ENCODE data around the gene WDR47. TPM values are rescaled to one million over a fixed set of nuclear protein-coding genes. Genes with fewer than 3 reads are reported as not detected.
A peak's percentile ranks its signal among the peaks of the same experiment; 100 is the strongest.

WDR47 gene
- total RNA-seq (1 to 10 TPM; 3.8 to 7.1 (median 4.4) TPM), polyA plus RNA-seq (1 to 10 TPM; 1.9 to 3.8 TPM)

DNA sequence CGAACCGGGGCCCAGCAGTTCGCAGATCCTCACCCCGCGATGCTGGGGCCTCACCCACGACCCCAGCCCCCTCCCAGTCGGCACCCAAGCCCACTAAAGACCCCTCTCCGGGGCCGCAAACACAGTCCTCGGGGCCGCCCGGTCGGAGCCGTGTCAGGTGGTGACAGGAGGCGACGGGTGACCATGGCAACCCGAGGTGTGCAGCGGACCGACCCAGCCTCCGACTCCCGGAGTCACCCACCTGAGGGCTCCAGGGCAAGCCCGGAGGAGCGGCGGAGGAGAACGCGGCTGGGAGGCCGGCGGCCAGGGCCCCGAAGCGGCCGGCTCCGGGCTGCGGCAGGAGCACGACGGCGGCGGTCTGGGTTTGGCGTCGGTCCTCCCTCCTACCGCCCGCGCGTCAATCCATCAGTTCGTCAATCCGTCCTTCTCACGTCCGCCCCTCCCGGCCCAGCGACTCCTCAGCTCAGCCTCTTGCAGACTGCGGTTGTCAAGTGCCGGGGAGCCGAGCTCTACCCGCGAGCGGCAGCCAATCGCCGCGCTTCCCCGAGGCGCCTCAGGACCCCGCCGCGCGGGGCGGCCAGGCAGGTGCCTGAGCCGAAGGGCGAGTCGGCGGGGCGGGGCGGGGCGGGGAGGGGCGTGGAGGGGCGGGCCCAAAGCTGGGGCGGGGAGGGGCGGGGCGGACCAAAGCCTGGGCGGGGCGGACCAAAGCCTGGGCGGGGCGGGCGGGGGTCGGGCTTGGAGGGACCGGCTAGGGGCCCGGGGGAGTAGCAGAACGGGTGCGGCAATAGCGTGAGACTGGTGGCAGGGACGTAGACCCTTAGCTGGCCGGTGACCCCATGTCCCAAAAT lies at the start of gene WDR47:
TSS of gene WDR47 (minus strand) at position 482 of the 848 bp plus-strand sequence. CDS start 18,590 bp downstream, outside the sequence.
- TF ChIP-seq, protein P1, sequence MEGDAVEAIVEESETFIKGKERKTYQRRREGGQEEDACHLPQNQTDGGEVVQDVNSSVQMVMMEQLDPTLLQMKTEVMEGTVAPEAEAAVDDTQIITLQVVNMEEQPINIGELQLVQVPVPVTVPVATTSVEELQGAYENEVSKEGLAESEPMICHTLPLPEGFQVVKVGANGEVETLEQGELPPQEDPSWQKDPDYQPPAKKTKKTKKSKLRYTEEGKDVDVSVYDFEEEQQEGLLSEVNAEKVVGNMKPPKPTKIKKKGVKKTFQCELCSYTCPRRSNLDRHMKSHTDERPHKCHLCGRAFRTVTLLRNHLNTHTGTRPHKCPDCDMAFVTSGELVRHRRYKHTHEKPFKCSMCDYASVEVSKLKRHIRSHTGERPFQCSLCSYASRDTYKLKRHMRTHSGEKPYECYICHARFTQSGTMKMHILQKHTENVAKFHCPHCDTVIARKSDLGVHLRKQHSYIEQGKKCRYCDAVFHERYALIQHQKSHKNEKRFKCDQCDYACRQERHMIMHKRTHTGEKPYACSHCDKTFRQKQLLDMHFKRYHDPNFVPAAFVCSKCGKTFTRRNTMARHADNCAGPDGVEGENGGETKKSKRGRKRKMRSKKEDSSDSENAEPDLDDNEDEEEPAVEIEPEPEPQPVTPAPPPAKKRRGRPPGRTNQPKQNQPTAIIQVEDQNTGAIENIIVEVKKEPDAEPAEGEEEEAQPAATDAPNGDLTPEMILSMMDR (IDR thresholded peaks at IDR 0.05): no peak
- no peaks in the 10 kb centered on the region for H3K9me3 ChIP-seq
- H3K27ac ChIP-seq: peak within 1 kb of the TSS; percentile 53 to 70 (median 66)
- H3K27me3 ChIP-seq: no peaks in the 10 kb centered on the region
- intact Hi-C loops (cut with DNase I): no loop called here
- WGBS, 2 donors: 0 to 2% methylated on average over 55 to 86 of the region's 90 CpGs
- peak; percentile 92 to 98 (median 95) for DNase-seq
- H3K36me3 ChIP-seq: no peaks in the 10 kb centered on the region
- H3K4me3 ChIP-seq: peak within 1 kb of the TSS; percentile 85 to 100 (median 97)
- peaks cover 0 to 7% (median 4%) of the 10 kb centered on the region in 3 donors for H3K4me1 ChIP-seq
- peak; percentile 97 to 99 (median 98) for ATAC-seq
- no peak for FAIRE-seq

DNA sequence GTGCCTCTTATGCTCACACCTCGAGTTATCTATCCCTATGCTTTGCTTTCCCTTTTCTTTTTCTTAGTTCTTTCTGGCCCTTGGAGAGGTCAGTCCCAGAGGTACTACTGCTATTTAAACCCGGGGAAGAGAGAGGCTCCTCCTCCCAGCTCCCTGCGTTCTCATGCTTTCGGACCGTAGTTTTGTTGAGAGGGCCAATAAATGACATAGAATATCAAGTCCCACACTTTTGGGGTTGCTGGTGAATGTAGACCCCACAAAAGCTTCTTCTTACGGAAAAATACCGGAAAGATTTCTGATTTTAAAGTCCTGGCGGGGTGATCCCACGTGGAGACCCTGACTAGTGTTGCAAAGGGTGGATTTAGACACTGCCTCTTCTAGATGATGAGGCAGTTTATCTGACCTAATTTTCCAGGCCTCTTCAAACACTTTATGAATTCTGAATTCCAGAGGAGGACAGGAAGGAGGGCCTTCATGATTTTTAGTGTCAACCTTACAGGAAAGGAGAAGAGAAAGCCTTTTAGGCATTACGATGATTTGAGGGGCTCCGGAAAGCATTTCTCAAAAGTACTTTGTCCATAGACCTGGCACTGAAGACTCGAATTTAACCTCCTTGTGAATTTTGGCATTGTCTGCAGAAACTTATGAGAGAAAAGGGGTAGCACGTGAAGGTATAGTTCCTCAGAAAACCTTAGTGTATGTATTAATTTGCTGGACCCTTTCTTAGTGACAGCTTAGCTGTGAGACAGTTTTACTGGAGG lies 49.4 kb upstream of the WDR47 start:
- whole genome bisulfite sequencing, 2 donors: 1% methylated on average over 13 of the region's 13 CpGs
- Histone ChIP-seq H3K27ac (peak overlapping the region; percentile 86 to 98 (median 93)), H3K9me3 (no peaks in the 10 kb centered on the region), H3K36me3 (no peaks in the 10 kb centered on the region), H3K4me1 (peaks cover 9 to 15% (median 14%) of the 10 kb centered on the region in 3 donors), H3K4me3 (peak overlapping the region; percentile 55 to 85 (median 82)), H3K27me3 (no peaks in the 10 kb centered on the region)
- TF ChIP-seq, protein P1 (IDR thresholded peaks at IDR 0.05): no peak
- ATAC-seq (peak; percentile 35 to 81 (median 58)), DNase-seq (no peak), FAIRE-seq (no peak)
- intact Hi-C loops (cut with DNase I): no loop called here

DNA sequence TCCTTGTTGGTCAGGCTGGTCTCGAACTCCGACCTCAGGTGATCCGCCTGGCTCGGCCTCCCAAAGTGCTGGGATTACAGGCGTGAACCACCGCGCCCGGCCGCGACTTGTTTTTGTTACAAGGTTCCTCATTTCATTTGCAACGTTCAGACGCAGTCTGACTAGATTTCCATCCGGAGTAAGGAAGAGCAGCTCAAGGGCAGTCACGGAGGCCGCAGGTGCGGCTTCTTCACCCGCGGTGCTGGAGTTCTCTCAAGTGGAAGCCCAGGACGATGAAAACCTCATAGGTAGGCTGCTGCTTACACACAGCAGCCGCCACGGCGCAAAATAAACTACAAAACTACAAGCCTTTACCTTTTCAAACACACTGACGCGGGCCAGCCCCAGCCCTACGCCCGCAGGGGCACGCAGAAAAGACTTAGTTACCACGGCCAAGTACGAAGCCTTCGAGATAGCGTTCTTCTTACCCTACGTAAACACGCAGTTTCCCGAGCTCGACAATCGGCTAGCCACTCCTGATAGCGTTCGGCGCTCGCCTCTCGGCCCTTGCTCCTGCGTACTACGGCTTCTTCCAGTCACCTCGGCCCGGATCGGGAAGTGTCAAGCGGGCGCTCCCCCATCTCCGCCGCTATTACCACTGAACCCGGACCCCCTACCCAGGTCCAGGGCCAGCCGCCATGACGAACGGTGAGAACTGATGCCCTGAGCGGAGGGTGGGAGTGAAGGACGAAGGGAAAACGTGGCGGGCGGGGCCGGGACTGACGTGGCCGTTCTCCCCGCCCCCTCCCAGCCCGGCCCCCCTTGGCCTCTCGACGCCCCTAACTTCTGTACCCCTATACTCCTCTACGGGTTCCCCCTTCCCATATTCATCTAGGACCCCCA lies 48.5 kb upstream of the WDR47 start, which contains the start of gene TMEM167B:
TSS of gene TMEM167B (plus strand) at position 569 of the 882 bp plus-strand sequence. CDS start at position 678, 109 bp downstream.
- Histone ChIP-seq H3K4me1 (peaks cover 9 to 15% (median 14%) of the 10 kb centered on the region in 3 donors), H3K27ac (peak within 1 kb of the TSS; percentile 86 to 98 (median 93)), H3K36me3 (no peaks in the 10 kb centered on the region), H3K4me3 (peak within 1 kb of the TSS; percentile 55 to 85 (median 82)), H3K27me3 (no peaks in the 10 kb centered on the region), H3K9me3 (no peaks in the 10 kb centered on the region)
- FAIRE-seq: no peak
- 4 to 6% methylated on average over 65 to 67 of the region's 67 CpGs for WGBS, 2 donors
- intact Hi-C loops (cut with DNase I): no loop called here
- peak; percentile 94 to 97 (median 96) for ATAC-seq
- peak; percentile 86 to 94 (median 88) for DNase-seq
- TF ChIP-seq, protein P1 (IDR thresholded peaks at IDR 0.05): no peak

- H3K4me1 ChIP-seq: peaks cover 9 to 15% (median 14%) of the 10 kb centered on the region in 3 donors
- peak overlapping the region in 2 of 4 donors; percentile 98 for H3K27ac ChIP-seq
- H3K9me3 ChIP-seq: no peaks in the 10 kb centered on the region
- intact Hi-C loops (cut with DNase I): no loop called here
- H3K27me3 ChIP-seq: no peaks in the 10 kb centered on the region
- peak overlapping the region in 3 of 4 donors; percentile 82 to 85 (median 83) for H3K4me3 ChIP-seq
- H3K36me3 ChIP-seq: no peaks in the 10 kb centered on the region
- DNase-seq (peak; percentile 66 to 84 (median 75)), ATAC-seq (peak; percentile 63 to 72 (median 68)), FAIRE-seq (no peak)
- WGBS, 2 donors: 39 to 59% methylated on average over 31 of the region's 31 CpGs
- TF ChIP-seq, protein P1 (IDR thresholded peaks at IDR 0.05): peak; percentile 34 to 46 (median 43)
These were observed 47.5 kb upstream of the WDR47 start for GRCh38 chr1:109089242-109090015.
